Activated naive CD4-positive, alpha-beta T cell treated with anti-CD3 and anti-CD28 coated beads, Interleukin-2, amount 10 ng/mL, durations not matched to agents 7 days and 5 days (primary cell): ENCODE results near the gene ABI1.
A peak's percentile ranks its signal among the peaks of the same experiment; 100 is the strongest.

Source experiments
- CTCF ChIA-PET: fragments of 350-600 bp; sonication (Branson Sonifier 250); formaldehyde crosslinking; loops from one replicate; lab custom pipeline; 2021; ENCODE audit warnings: antibody characterized with exemption; lab: Charles Lee
- DNase-seq: peaks from one replicate; pipeline ENCODE4 v3.0.0-alpha.2; 2020
- H3K27ac Mint-ChIP-seq: one replicate; pipeline ENCODE4 v1.8.0; 2021; ENCODE audit warnings: mild to moderate bottlenecking, moderate library complexity, mixed read lengths
- H3K27me3 Mint-ChIP-seq: one replicate; pipeline ENCODE4 v1.8.0; 2021; ENCODE audit warnings: mild to moderate bottlenecking, mixed read lengths
- H3K36me3 Mint-ChIP-seq: one replicate; pipeline ENCODE4 v1.8.0; 2021; ENCODE audit warnings: mixed read lengths
- H3K4me1 Mint-ChIP-seq: one replicate; pipeline ENCODE4 v1.8.0; 2021; ENCODE audit warnings: mixed read lengths
- H3K4me3 Mint-ChIP-seq: one replicate; pipeline ENCODE4 v1.8.0; 2021; ENCODE audit warnings: mild to moderate bottlenecking, moderate library complexity, mixed read lengths
- H3K9me3 Mint-ChIP-seq: one replicate; pipeline ENCODE4 v1.8.0; 2021; ENCODE audit warnings: mixed read lengths

ABI1 gene

DNA sequence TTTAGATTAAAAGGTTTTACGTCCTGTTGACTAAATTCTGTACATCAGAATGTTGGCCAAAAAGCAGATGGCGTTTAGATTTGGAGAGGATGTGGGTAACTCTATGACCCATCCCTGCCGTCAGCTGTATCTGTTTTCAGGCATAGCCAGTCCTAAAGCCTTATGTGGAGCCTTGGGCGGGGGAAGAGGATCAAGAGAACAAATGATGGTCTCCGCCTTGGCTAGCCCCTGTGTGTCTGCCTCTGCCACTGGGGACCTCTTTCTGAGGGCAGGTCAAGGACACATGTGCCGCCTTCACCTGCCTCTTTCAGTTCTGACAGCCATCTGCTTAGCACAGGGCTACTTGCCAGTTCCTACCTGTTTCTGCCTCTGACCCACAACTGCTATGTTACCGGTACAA lies 139.2 kb downstream of the ABI1 start:
- peaks cover 12% of the 10 kb centered on the region for H3K4me1 Mint-ChIP-seq

DNA sequence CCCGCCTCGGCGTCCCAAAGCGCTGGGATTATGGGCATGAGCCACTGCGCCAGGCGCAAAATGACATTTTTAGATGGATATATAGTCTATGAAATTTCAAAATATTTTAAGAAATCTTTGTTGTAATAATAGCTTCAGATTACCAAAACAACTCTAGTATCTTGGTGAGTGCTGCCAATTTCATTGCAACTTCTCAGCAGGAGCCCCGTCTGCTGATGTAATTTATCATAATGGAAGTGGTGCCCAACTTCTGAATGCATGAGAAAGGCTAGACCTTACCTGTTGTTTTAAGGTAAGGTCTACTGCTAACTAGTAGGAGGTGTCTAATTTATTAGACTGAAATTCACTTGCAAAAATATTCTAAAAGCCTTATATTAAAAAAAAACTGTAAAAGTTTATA lies 143.3 kb downstream of the ABI1 start:
- peaks cover 30% of the 10 kb centered on the region for H3K36me3 Mint-ChIP-seq
- H3K4me3 Mint-ChIP-seq: no peak overlapping the region
- no peak overlapping the region for H3K27ac Mint-ChIP-seq
- CTCF ChIA-PET: interaction anchor here (0.7 to 1.2 kb wide), 3 partner anchors 9 to 164 kb away, joined by 3 to 5 read pairs (median 3); no protein-coding TSS in a partner anchor
- no peak for DNase-seq
- peaks cover 9% of the 10 kb centered on the region for H3K4me1 Mint-ChIP-seq
- no peaks in the 10 kb centered on the region for H3K9me3 Mint-ChIP-seq
- no peaks in the 10 kb centered on the region for H3K27me3 Mint-ChIP-seq

More for the DNA sequence above, 139.2 kb downstream of the ABI1 start:
- no peaks in the 10 kb centered on the region for H3K27me3 Mint-ChIP-seq
- peaks cover 30% of the 10 kb centered on the region for H3K36me3 Mint-ChIP-seq
- peak; percentile 41 for DNase-seq
- H3K4me3 Mint-ChIP-seq: no peak overlapping the region
- no peaks in the 10 kb centered on the region for H3K9me3 Mint-ChIP-seq
- peak overlapping the region; percentile 89 for H3K27ac Mint-ChIP-seq
- CTCF ChIA-PET: no interaction called here

- H3K4me3 Mint-ChIP-seq: no peak overlapping the region
- no peak for DNase-seq
- H3K27ac Mint-ChIP-seq: no peak overlapping the region
- CTCF ChIA-PET: interaction anchor here (0.9 kb wide), 1 partner anchor 11 kb away, joined by 3 read pairs; no protein-coding TSS in a partner anchor
- H3K36me3 Mint-ChIP-seq: peaks cover 25% of the 10 kb centered on the region
- peaks cover 1% of the 10 kb centered on the region for H3K4me1 Mint-ChIP-seq
- H3K9me3 Mint-ChIP-seq: no peaks in the 10 kb centered on the region
- no peaks in the 10 kb centered on the region for H3K27me3 Mint-ChIP-seq
Measured at GRCh38 chr10:26715137-26715487, 145.6 kb downstream of the ABI1 start.

GRCh38 chr10:26714415-26715136 lies 146.2 kb downstream of the ABI1 start:
- Mint-ChIP-seq H3K4me3 (no peak overlapping the region), H3K27ac (no peak overlapping the region), H3K9me3 (no peaks in the 10 kb centered on the region), H3K27me3 (no peaks in the 10 kb centered on the region), H3K4me1 (no peaks in the 10 kb centered on the region), H3K36me3 (peaks cover 22% of the 10 kb centered on the region)
- CTCF ChIA-PET: interaction anchor here (2.2 kb wide), 1 partner anchor 12 kb away, joined by 8 read pairs; no protein-coding TSS in a partner anchor
- no peak for DNase-seq

- CTCF ChIA-PET: no interaction called here
- H3K4me1 Mint-ChIP-seq: peaks cover 6% of the 10 kb centered on the region
- no peaks in the 10 kb centered on the region for H3K27me3 Mint-ChIP-seq
- peaks cover 34% of the 10 kb centered on the region for H3K36me3 Mint-ChIP-seq
- no peak overlapping the region for H3K27ac Mint-ChIP-seq
- no peaks in the 10 kb centered on the region for H3K9me3 Mint-ChIP-seq
- H3K4me3 Mint-ChIP-seq: no peak overlapping the region
- DNase-seq: no peak
Measured at GRCh38 chr10:26711324-26711723, 149.4 kb downstream of the ABI1 start.

GRCh38 chr10:26706936-26707335 lies 153.8 kb downstream of the ABI1 start:
- CTCF ChIA-PET: interaction anchor here (1.1 to 2.9 kb wide), 2 partner anchors 11 to 19 kb away, joined by 3 to 12 read pairs; no protein-coding TSS in a partner anchor
- Mint-ChIP-seq H3K9me3 (no peaks in the 10 kb centered on the region), H3K4me1 (peaks cover 13% of the 10 kb centered on the region), H3K27ac (no peak overlapping the region), H3K27me3 (no peaks in the 10 kb centered on the region), H3K4me3 (no peak overlapping the region), H3K36me3 (peaks cover 38% of the 10 kb centered on the region)
- no peak for DNase-seq

DNA sequence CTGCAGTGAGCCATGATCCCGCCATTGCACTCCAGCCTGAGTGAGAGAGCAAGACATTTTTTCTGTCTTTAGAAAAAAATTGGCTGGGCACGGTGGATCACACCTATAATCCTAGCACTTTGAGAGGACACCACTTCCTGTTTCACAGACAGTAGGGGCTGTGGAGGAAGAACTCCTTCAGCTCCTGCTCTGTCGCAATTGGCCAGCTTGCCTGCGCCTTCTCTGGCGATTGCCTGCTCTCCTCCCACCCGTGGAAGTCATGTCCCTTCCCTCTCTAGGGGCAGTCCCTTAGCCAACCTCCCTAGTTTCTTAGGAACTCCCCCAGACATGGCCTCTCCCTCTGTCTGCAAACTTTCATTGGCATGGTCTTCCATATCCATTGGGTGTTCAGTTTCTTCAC lies 154.6 kb downstream of the ABI1 start:
- no peaks in the 10 kb centered on the region for H3K27me3 Mint-ChIP-seq
- H3K27ac Mint-ChIP-seq: no peak overlapping the region
- DNase-seq: no peak
- H3K4me3 Mint-ChIP-seq: no peak overlapping the region
- peaks cover 39% of the 10 kb centered on the region for H3K36me3 Mint-ChIP-seq
- CTCF ChIA-PET: interaction anchor here (2.9 kb wide), 1 partner anchor 20 kb away, joined by 12 read pairs; no protein-coding TSS in a partner anchor
- peaks cover 13% of the 10 kb centered on the region for H3K4me1 Mint-ChIP-seq
- H3K9me3 Mint-ChIP-seq: no peaks in the 10 kb centered on the region

GRCh38 chr10:26703974-26704373 lies 156.8 kb downstream of the ABI1 start:
- CTCF ChIA-PET: no interaction called here
- H3K36me3 Mint-ChIP-seq: peaks cover 47% of the 10 kb centered on the region
- DNase-seq: no peak
- H3K4me1 Mint-ChIP-seq: peaks cover 29% of the 10 kb centered on the region
- H3K27ac Mint-ChIP-seq: no peak overlapping the region
- no peaks in the 10 kb centered on the region for H3K9me3 Mint-ChIP-seq
- no peaks in the 10 kb centered on the region for H3K27me3 Mint-ChIP-seq
- no peak overlapping the region for H3K4me3 Mint-ChIP-seq

DNA sequence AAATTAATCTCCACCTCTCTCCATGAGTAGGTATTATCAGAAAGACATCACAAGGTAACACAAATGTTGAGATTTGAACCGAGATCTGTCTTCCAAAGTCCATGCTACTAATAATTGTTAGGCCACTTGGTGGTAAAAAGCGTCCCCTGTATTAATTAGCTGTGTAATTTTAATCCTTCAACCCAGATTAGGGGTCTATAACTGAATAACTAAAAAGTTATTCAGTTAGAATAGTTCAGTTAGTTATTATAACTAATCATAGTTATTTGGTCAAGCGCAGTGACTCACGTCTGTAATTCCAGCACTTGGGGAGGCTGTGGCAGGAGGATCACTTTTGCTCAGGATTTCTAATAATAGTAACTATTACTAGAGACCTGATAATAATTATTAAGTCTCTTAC lies 157.7 kb downstream of the ABI1 start:
- H3K27me3 Mint-ChIP-seq: no peaks in the 10 kb centered on the region
- peaks cover 38% of the 10 kb centered on the region for H3K4me1 Mint-ChIP-seq
- no peaks in the 10 kb centered on the region for H3K9me3 Mint-ChIP-seq
- DNase-seq: no peak
- H3K4me3 Mint-ChIP-seq: no peak overlapping the region
- H3K36me3 Mint-ChIP-seq: peaks cover 40% of the 10 kb centered on the region
- CTCF ChIA-PET: no interaction called here
- H3K27ac Mint-ChIP-seq: no peak overlapping the region

GRCh38 chr10:26700884-26701630 lies 159.7 kb downstream of the ABI1 start:
- peaks cover 26% of the 10 kb centered on the region for H3K36me3 Mint-ChIP-seq
- CTCF ChIA-PET: no interaction called here
- DNase-seq: no peak
- no peaks in the 10 kb centered on the region for H3K27me3 Mint-ChIP-seq
- peaks cover 40% of the 10 kb centered on the region for H3K4me1 Mint-ChIP-seq
- H3K4me3 Mint-ChIP-seq: no peak overlapping the region
- no peaks in the 10 kb centered on the region for H3K9me3 Mint-ChIP-seq
- H3K27ac Mint-ChIP-seq: no peak overlapping the region

DNA sequence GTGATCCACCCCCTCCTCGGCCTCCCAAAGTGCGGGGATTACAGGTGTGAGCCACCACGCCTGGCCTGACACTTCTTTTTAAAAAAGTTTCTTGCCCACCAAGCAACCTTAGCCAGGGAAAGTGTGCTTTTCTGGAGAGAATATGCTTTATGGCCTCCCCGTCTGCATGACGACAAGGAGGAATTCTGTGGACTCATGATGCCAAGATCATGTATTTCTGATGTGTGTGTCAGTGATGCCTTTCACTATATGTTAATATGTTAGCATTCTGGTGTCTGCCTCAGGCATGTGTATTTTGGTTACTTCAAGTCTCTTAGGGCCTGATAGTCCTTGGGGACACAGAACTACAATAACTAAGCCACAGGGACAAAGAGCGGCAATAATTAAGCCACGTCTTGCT lies 161.1 kb downstream of the ABI1 start:
- peaks cover 36% of the 10 kb centered on the region for H3K4me1 Mint-ChIP-seq
- CTCF ChIA-PET: no interaction called here
- no peak for DNase-seq
- no peaks in the 10 kb centered on the region for H3K9me3 Mint-ChIP-seq
- H3K27me3 Mint-ChIP-seq: no peaks in the 10 kb centered on the region
- no peak overlapping the region for H3K27ac Mint-ChIP-seq
- H3K4me3 Mint-ChIP-seq: peak overlapping the region; percentile 21
- H3K36me3 Mint-ChIP-seq: peaks cover 22% of the 10 kb centered on the region

DNA sequence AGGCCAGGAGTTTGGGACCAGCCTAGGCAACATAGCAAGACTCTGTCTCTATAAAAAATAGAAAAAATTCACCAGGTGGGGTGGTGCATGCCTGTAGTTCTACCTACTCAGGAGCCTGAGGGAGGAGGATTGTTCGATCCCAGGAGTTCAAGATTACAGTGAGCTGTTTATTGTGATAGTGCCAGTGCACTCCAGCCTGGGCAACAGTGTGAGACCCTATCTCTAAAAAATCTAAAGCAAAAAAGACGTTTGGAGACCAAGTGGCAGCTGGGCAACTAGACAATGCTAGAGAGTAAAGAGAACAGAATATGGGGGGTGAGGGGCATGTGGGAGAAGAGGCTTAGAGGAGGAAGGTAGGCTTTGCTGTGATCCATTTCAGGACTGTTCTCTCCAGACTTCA lies 161.8 kb downstream of the ABI1 start:
- Mint-ChIP-seq H3K27ac (no peak overlapping the region), H3K4me3 (peak overlapping the region; percentile 97), H3K4me1 (peaks cover 36% of the 10 kb centered on the region), H3K36me3 (peaks cover 19% of the 10 kb centered on the region), H3K27me3 (no peaks in the 10 kb centered on the region), H3K9me3 (no peaks in the 10 kb centered on the region)
- CTCF ChIA-PET: no interaction called here
- DNase-seq: no peak

DNA sequence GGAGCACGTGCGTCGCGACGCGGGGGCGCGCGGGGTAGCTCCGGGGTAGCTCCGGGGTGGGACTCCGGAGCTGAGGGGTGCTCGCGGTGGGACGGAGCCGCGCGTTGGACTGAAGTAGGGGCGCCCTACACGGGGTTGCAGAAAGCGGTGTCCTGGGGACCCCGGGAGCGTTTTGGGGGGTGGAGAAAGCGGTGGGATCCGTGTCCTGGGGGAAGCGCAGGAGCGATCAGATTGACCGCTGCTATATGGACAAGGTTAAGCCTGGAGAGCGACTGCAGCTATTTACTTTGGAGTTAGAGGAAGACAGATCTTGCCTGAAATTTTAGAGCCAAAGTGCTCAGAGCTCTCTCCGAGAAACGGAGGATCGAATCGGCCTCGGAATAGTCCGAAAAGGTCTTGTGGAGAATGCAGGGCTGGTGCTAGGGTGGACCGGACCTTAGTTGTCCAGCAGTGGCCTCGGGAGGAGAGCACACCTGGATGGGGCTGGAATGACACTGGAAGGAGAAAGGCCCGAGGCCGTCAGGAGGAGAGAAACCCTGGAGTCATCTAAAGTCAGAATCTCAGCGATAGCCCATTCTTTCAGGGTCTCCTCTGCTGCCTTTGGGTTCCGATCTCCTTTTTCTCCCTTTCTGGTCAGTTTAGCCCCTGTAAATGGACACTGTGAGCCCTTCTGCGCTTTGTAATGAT lies 162.7 kb downstream of the ABI1 start:
- Mint-ChIP-seq H3K36me3 (peaks cover 16% of the 10 kb centered on the region), H3K27ac (peak overlapping the region; percentile 87), H3K4me1 (peaks cover 36% of the 10 kb centered on the region), H3K27me3 (no peaks in the 10 kb centered on the region), H3K9me3 (no peaks in the 10 kb centered on the region), H3K4me3 (peak overlapping the region; percentile 97)
- DNase-seq: peak; percentile 26
- CTCF ChIA-PET: interaction anchor here (2.3 kb wide), 1 partner anchor 363 kb away, joined by 8 read pairs; no protein-coding TSS in a partner anchor
